SK-N-SH (cell line): ENCODE data around the gene GCN1. TPM values are rescaled to one million over a fixed set of nuclear protein-coding genes. Genes with fewer than 3 reads are reported as not detected.
A peak's percentile ranks its signal among the peaks of the same experiment; 100 is the strongest.
"Not testable (repeated sequence)": the region's sequence is repeated elsewhere in the genome, so short reads cannot be mapped to it uniquely, and the experiment has no call there.

Source experiments
- CTCF ChIA-PET: fragments of 300-600, 350-600 bp; formaldehyde crosslinking; extraction: SDS; loops from one replicate; lab custom pipeline; 2021; lab: Yijun Ruan, JAX
- POLR2A ChIA-PET: fragments of 350-600 bp; sonication (Branson Sonifier 250); formaldehyde crosslinking; extraction: SDS; loops from one replicate; lab custom pipeline; 2020; ENCODE audit warnings: antibody characterized with exemption, inconsistent platforms; lab: Yijun Ruan, JAX
- DNase-seq: peaks from one replicate; pipeline ENCODE4 v3.0.0; 2012
- H2AFZ ChIP-seq: fragments of 200-600 bp; sonication (generic); 2 replicates; pipeline ENCODE4 v1.8.1; 2016; ENCODE audit warnings: antibody characterized with exemption, mild to moderate bottlenecking, low read depth
- H3F3A ChIP-seq: fragments of 200-600 bp; sonication (generic); replicated peaks from 2 replicates; pipeline ENCODE3; 2016; ENCODE audit warnings: antibody characterized with exemption, mild to moderate bottlenecking; ENCODE audit not compliant: insufficient read depth
- H3K27ac ChIP-seq, 2 experiments: fragments of 200-500 bp in 1 of 2; fragments of 200-600 bp in 1 of 2; sonication (Bioruptor generic) in 1 of 2; sonication (generic), shearing (Covaris generic) in 1 of 2; 2 replicates each; pipeline versions ENCODE4 v1.5.1 to v1.6.1; 2014 to 2016; ENCODE audit warnings: low read depth in 2 of 2, inconsistent platforms in 1 of 2, low read length in 1 of 2, mild to moderate bottlenecking in 1 of 2, mixed read lengths in 1 of 2
- H3K27me3 ChIP-seq: fragments of 200-600 bp; sonication (generic), shearing (Covaris generic); 2 replicates; pipeline ENCODE4 v1.6.1; 2016; ENCODE audit warnings: mixed run types; ENCODE audit not compliant: insufficient read depth
- H3K36me3 ChIP-seq, 2 experiments: fragments of 200-500 bp in 1 of 2; fragments of 200-600 bp in 1 of 2; sonication (Bioruptor generic) in 1 of 2; sonication (generic) in 1 of 2; replicated peaks in 1 of 2; 2 replicates each; pipeline versions ENCODE3 to v1.5.1; 2014 to 2016; ENCODE audit warnings: low read length in 1 of 2, mild to moderate bottlenecking in 1 of 2; ENCODE audit not compliant: insufficient read depth in 2 of 2, control insufficient read depth in 1 of 2
- H3K4me1 ChIP-seq, 2 experiments: fragments of 200-500 bp in 1 of 2; fragments of 200-600 bp in 1 of 2; sonication (Bioruptor generic) in 1 of 2; sonication (generic), shearing (Covaris generic) in 1 of 2; 2 replicates each; pipeline versions ENCODE4 v1.5.1 to v1.6.1; 2014 to 2016; ENCODE audit warnings: low read depth in 1 of 2, low read length in 1 of 2, mixed run types in 1 of 2; ENCODE audit not compliant: insufficient read depth in 2 of 2, control insufficient read depth in 1 of 2
- H3K4me2 ChIP-seq: fragments of 200-600 bp; sonication (generic), shearing (Covaris generic); 2 replicates; pipeline ENCODE4 v1.6.1; 2017; ENCODE audit warnings: mixed run types
- H3K4me3 ChIP-seq, 2 experiments: fragments of 200-500 bp in 1 of 2; fragments of 200-600 bp in 1 of 2; sonication (Bioruptor generic) in 1 of 2; sonication (generic), shearing (Covaris generic) in 1 of 2; 2 replicates each; pipeline versions ENCODE4 v1.5.1 to v1.8.1; 2014 to 2016; ENCODE audit warnings: low read depth in 2 of 2, inconsistent platforms in 1 of 2, low read length in 1 of 2, mild to moderate bottlenecking in 1 of 2, mixed read lengths in 1 of 2, moderate library complexity in 1 of 2
- H3K79me2 ChIP-seq: fragments of 200-600 bp; sonication (generic); 2 replicates; pipeline ENCODE4 v1.8.1; 2017; ENCODE audit warnings: mild to moderate bottlenecking; ENCODE audit not compliant: insufficient read depth
- H3K9ac ChIP-seq: fragments of 200-600 bp; sonication (generic); 2 replicates; pipeline ENCODE4 v1.6.1; 2017; ENCODE audit warnings: mixed run types
- H3K9me2 ChIP-seq: fragments of 200-600 bp; sonication (generic); 2 replicates; pipeline ENCODE4 v1.6.1; 2017; ENCODE audit warnings: mixed run types
- H3K9me3 ChIP-seq: fragments of 200-600 bp; sonication (generic); 2 replicates; pipeline ENCODE4 v1.6.1; 2017; ENCODE audit warnings: mixed run types, mild to moderate bottlenecking, moderate library complexity
- H4K20me1 ChIP-seq: fragments of 200-600 bp; sonication (generic); 2 replicates; pipeline ENCODE4 v1.6.1; 2017; ENCODE audit warnings: mild to moderate bottlenecking, mixed run types; ENCODE audit not compliant: insufficient read depth
- FOXJ3 ChIP-seq: sonication (generic); formaldehyde crosslinking; IDR thresholded peaks from 2 replicates; pipeline ENCODE4 v1.5.1; 2020; ENCODE audit warnings: mild to moderate bottlenecking, missing genetic modification reagents
- FOXM1 ChIP-seq: IDR thresholded peaks from 2 replicates; pipeline ENCODE4 v1.4.0; 2012; ENCODE audit warnings: low read depth, mild to moderate bottlenecking
- MEF2A ChIP-seq: IDR thresholded peaks from 2 replicates; pipeline ENCODE4 v1.4.0; 2012; ENCODE audit warnings: low read depth, borderline replicate concordance
- MXI1 ChIP-seq: IDR thresholded peaks from 2 replicates; pipeline ENCODE4 v1.6.1; 2012; ENCODE audit warnings: mild to moderate bottlenecking, low read depth, low read length, improper control_type of control experiment
- NRF1 ChIP-seq: IDR thresholded peaks from 2 replicates; pipeline ENCODE4 v1.6.1; 2012; ENCODE audit warnings: low read depth, mild to moderate bottlenecking, low read length
- SIN3A ChIP-seq: IDR thresholded peaks from 2 replicates; pipeline ENCODE4 v1.6.1; 2012; ENCODE audit warnings: low read depth, mild to moderate bottlenecking, low read length, moderate library complexity, borderline replicate concordance
- SMC3 ChIP-seq: IDR thresholded peaks from 2 replicates; pipeline ENCODE4 v1.6.1; 2012; ENCODE audit warnings: low read depth, low read length, improper control_type of control experiment
- USF2 ChIP-seq: fragments of 150-350 bp; IDR thresholded peaks from 2 replicates; pipeline ENCODE4 v1.6.1; 2017; ENCODE audit warnings: antibody characterized with exemption, low read length, low read depth, borderline replicate concordance
- WGBS: methylation state at CpG from one replicate; pipeline ENCODE4 v1.1.6; 2017; ENCODE audit warnings: low lambda C conversion rate; 5-methylcytosine and 5-hydroxymethylcytosine counted together
- polyA plus RNA-seq, 3 experiments: library from polyadenylated mRNA; depleted of rRNA; stranded (reverse); fragments of >200 nt; gene quantifications; 2 replicates each; pipeline ENCODE4 v1.2.3, GENCODE V29; 2012
- TF ChIP-seq, protein P1 (sequence below): IDR thresholded peaks from 2 replicates; pipeline ENCODE4 v1.4.0; 2012; ENCODE audit warnings: low read depth, borderline replicate concordance
- TF ChIP-seq, protein P2 (sequence below): fragments of 200-600 bp; sonication (generic); IDR thresholded peaks from 2 replicates; pipeline ENCODE4 v1.6.1; 2017; ENCODE audit warnings: antibody characterized with exemption, mild to moderate bottlenecking, moderate library complexity

The GCN1 gene
- polyA plus RNA-seq, 1 of the 3 experiments (the other 2 are of a cell fraction) = 54.4 TPM

DNA sequence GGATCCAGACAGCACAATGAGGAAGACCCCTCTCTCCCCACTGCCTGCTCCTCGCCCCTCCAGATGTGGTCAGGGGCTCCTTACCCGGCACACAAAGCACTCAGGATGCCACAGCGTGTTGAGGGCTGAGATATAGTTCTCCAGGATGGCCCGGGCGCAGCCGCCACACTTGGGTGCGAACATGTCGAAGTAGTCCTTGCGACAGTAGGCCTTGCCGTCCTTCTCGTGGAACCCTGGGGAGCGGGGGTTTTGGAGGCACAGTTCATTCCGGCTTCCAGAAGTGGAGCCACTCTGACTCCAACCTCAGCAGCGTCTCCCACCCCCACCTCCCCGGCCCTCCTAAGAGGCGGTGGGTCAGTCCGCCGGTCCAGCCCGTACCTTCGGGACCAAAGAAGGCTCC, 19.2 kb upstream of the GCN1 start (continued):
- TF ChIP-seq, protein P1, sequence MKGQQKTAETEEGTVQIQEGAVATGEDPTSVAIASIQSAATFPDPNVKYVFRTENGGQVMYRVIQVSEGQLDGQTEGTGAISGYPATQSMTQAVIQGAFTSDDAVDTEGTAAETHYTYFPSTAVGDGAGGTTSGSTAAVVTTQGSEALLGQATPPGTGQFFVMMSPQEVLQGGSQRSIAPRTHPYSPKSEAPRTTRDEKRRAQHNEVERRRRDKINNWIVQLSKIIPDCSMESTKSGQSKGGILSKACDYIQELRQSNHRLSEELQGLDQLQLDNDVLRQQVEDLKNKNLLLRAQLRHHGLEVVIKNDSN = no peak
- TF ChIP-seq USF2 = no peak
- TF ChIP-seq, protein P2, sequence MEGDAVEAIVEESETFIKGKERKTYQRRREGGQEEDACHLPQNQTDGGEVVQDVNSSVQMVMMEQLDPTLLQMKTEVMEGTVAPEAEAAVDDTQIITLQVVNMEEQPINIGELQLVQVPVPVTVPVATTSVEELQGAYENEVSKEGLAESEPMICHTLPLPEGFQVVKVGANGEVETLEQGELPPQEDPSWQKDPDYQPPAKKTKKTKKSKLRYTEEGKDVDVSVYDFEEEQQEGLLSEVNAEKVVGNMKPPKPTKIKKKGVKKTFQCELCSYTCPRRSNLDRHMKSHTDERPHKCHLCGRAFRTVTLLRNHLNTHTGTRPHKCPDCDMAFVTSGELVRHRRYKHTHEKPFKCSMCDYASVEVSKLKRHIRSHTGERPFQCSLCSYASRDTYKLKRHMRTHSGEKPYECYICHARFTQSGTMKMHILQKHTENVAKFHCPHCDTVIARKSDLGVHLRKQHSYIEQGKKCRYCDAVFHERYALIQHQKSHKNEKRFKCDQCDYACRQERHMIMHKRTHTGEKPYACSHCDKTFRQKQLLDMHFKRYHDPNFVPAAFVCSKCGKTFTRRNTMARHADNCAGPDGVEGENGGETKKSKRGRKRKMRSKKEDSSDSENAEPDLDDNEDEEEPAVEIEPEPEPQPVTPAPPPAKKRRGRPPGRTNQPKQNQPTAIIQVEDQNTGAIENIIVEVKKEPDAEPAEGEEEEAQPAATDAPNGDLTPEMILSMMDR = no peak
- no peak for TF ChIP-seq MXI1
- no peak for TF ChIP-seq NRF1
- no peak for TF ChIP-seq FOXJ3 (CRISPR knock-in tag)

DNA sequence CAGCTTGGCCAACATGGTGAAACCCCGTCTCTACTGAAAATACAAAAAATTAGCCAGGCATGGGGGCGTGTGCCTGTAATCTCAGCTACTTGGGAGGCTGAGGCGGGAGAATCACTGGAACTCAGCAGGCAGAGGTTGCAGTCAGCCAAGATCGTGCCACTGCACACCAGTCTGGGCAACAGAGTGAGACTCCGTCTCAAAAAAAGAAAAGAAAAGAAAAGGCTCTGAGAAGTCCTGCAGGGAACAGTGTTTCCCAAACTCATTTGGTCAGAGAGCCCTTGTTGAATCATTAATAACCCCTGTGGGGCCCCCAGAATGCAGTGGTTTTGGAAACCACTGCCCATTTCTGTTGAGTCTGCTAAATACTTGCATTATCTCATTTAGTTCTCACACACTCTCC, 18.7 kb upstream of the GCN1 start:
- POLR2A ChIA-PET, H3K4me1 ChIP-seq: not testable (repeated sequence)

GRCh38 chr12:120212301-120212700, 17.8 kb upstream of the GCN1 start:
- Histone ChIP-seq H3K9ac (no peak overlapping the region), H3K4me2 (no peak overlapping the region), H3K36me3 (peaks cover 39 to 76% of the 10 kb centered on the region in 2 experiments), H3K27ac (no peak overlapping the region), H3K4me3 (no peak overlapping the region), H3K9me2 (no peaks in the 10 kb centered on the region), H3K27me3 (no peaks in the 10 kb centered on the region), H3K79me2 (peaks cover 9% of the 10 kb centered on the region; the same call in 1 of the 2 replicates)
- POLR2A ChIA-PET = interaction anchor here (2.4 kb wide), 1 partner anchor 11 kb away, joined by 9 read pairs; the partner anchor contains the start of gene RPLP0
- CTCF ChIA-PET = interaction anchor here (1.4 to 14.6 kb wide), 2 partner anchors 11 to 14 kb away, joined by 3 to 116 read pairs; partner anchors contain the start of gene RPLP0
- TF ChIP-seq MEF2A = no peak
- TF ChIP-seq SIN3A = no peak
- TF ChIP-seq FOXM1 = no peak
- TF ChIP-seq SMC3 = no peak
- TF ChIP-seq, all 33 proteins: peak for 0
- Histone ChIP-seq H2AFZ (no peak overlapping the region), H3K9me3 (no peaks in the 10 kb centered on the region), H4K20me1 (no peaks in the 10 kb centered on the region), H3K4me1 (no peaks in the 10 kb centered on the region), H3F3A (peaks cover 27% of the 10 kb centered on the region)
- DNase-seq = peak; percentile 13
- 92% methylated on average over 17 of the region's 24 CpGs for WGBS

More for the DNA sequence above, 18.7 kb upstream of the GCN1 start:
- not testable (repeated sequence) for H3K4me3 ChIP-seq, H4K20me1 ChIP-seq, DNase-seq, H3K9me3 ChIP-seq, H3K4me2 ChIP-seq, H3K27me3 ChIP-seq, H3K27ac ChIP-seq, H2AFZ ChIP-seq, H3K9ac ChIP-seq, H3K9me2 ChIP-seq
- CTCF ChIA-PET = interaction anchor here (1.4 to 14.6 kb wide), 2 partner anchors 12 to 13 kb away, joined by 3 to 116 read pairs; partner anchors contain the start of gene RPLP0
- 91% methylated on average over 5 of the region's 5 CpGs for WGBS
- Histone ChIP-seq H3K36me3 (peaks cover 46 to 71% of the 10 kb centered on the region in 2 experiments), H3F3A (peaks cover 22% of the 10 kb centered on the region), H3K79me2 (peaks cover 16% of the 10 kb centered on the region; the same call in 1 of the 2 replicates)
